HCT116 (cell line): ENCODE data around the gene CAP2.
A peak's percentile ranks its signal among the peaks of the same experiment; 100 is the strongest.

ENCODE experiments used
- CEBPB ChIP-seq: IDR thresholded peaks from 2 replicates; pipeline ENCODE4 v1.6.1; 2012; ENCODE audit warnings: low read depth
- EGR1 ChIP-seq: IDR thresholded peaks from 2 replicates; pipeline ENCODE4 v1.6.1; 2012; ENCODE audit warnings: low read depth
- EZH2 ChIP-seq: fragments of 200-600 bp; sonication (generic); IDR thresholded peaks from 2 replicates; pipeline ENCODE4 v1.6.1; 2017; ENCODE audit warnings: antibody characterized with exemption, mixed run types
- EZH2phosphoT487 ChIP-seq: fragments of 200-600 bp; IDR thresholded peaks from 2 replicates; pipeline ENCODE4 v1.6.1; 2018; ENCODE audit warnings: antibody characterized with exemption, borderline replicate concordance
- JUND ChIP-seq: IDR thresholded peaks from 2 replicates; pipeline ENCODE4 v1.6.1; 2012
- POLR2AphosphoS5 ChIP-seq: IDR thresholded peaks from 2 replicates; pipeline ENCODE4 v1.6.1; 2011; ENCODE audit warnings: mild to moderate bottlenecking, low read depth, low read length, moderate library complexity
- RAD21 ChIP-seq: IDR thresholded peaks from 2 replicates; pipeline ENCODE4 v1.6.1; 2012; ENCODE audit warnings: low read depth, mild to moderate bottlenecking
- SIN3A ChIP-seq: IDR thresholded peaks from 2 replicates; pipeline ENCODE4 v1.6.1; 2012; ENCODE audit warnings: low read depth
- SRF ChIP-seq: IDR thresholded peaks from 2 replicates; pipeline ENCODE4 v1.6.1; 2012; ENCODE audit warnings: low read depth
- ZNF274 ChIP-seq: fragments of 200-500 bp; sonication (Bioruptor generic); IDR thresholded peaks from 2 replicates; pipeline ENCODE4 v1.6.1; 2014; ENCODE audit warnings: mild to moderate bottlenecking, low read depth, low read length, inconsistent platforms
- TF ChIP-seq, protein P1 (sequence below): IDR thresholded peaks from 2 replicates; pipeline ENCODE4 v1.6.1; 2012
- TF ChIP-seq, protein P2 (sequence below): IDR thresholded peaks from 2 replicates; pipeline ENCODE4 v1.6.1; 2012
- TF ChIP-seq, protein P3 (sequence below), 3 experiments: fragments of 200-600 bp in 1 of 3; sonication (generic) in 1 of 3; IDR thresholded peaks in 2 of 3; conservative IDR thresholded peaks in 1 of 3; 2 replicates each; pipeline ENCODE4 v1.5.1; 2012 to 2017; ENCODE audit warnings: low read depth in 2 of 3, low read length in 2 of 3, antibody characterized with exemption in 1 of 3, borderline replicate concordance in 1 of 3, control low read depth in 1 of 3, mild to moderate bottlenecking in 1 of 3, mixed read lengths in 1 of 3, mixed run types in 1 of 3, moderate library complexity in 1 of 3; ENCODE audit not compliant: insufficient read depth in 1 of 3

- no peak for TF ChIP-seq EZH2
- no peak for TF ChIP-seq RAD21
- TF ChIP-seq EGR1: no peak
- TF ChIP-seq, protein P1, sequence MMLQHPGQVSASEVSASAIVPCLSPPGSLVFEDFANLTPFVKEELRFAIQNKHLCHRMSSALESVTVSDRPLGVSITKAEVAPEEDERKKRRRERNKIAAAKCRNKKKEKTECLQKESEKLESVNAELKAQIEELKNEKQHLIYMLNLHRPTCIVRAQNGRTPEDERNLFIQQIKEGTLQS: no peak
- TF ChIP-seq, protein P2, sequence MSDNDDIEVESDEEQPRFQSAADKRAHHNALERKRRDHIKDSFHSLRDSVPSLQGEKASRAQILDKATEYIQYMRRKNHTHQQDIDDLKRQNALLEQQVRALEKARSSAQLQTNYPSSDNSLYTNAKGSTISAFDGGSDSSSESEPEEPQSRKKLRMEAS: no peak
- TF ChIP-seq, protein P3, sequence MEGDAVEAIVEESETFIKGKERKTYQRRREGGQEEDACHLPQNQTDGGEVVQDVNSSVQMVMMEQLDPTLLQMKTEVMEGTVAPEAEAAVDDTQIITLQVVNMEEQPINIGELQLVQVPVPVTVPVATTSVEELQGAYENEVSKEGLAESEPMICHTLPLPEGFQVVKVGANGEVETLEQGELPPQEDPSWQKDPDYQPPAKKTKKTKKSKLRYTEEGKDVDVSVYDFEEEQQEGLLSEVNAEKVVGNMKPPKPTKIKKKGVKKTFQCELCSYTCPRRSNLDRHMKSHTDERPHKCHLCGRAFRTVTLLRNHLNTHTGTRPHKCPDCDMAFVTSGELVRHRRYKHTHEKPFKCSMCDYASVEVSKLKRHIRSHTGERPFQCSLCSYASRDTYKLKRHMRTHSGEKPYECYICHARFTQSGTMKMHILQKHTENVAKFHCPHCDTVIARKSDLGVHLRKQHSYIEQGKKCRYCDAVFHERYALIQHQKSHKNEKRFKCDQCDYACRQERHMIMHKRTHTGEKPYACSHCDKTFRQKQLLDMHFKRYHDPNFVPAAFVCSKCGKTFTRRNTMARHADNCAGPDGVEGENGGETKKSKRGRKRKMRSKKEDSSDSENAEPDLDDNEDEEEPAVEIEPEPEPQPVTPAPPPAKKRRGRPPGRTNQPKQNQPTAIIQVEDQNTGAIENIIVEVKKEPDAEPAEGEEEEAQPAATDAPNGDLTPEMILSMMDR (IDR thresholded peaks at IDR 0.05 in 2 of 3, conservative IDR thresholded peaks at IDR 0.05 in 1 of 3; ENCODE audit: borderline replicate concordance in 1 of 3, insufficient read depth in 1 of 3, low read depth in 2 of 3, low read length in 2 of 3): peak; percentile 4 to 15 (median 8); a peak in 1 of 6 replicates
- no peak for TF ChIP-seq POLR2AphosphoS5
- no peak for TF ChIP-seq ZNF274
- TF ChIP-seq SRF: no peak
- no peak for TF ChIP-seq EZH2phosphoT487
- TF ChIP-seq SIN3A: no peak
- no peak for TF ChIP-seq JUND
- no peak for TF ChIP-seq CEBPB
Observed at GRCh38 chr6:17469006-17469832, 75.8 kb downstream of the CAP2 start.
